NB4 (cell line): Measurements from ENCODE around the gene KIF17.

Source experiments
- CTCF ChIP-seq: IDR thresholded peaks from one replicate; pipeline ENCODE4 v1.5.1; 2012; ENCODE audit warnings: low read depth, low read length
- MAX ChIP-seq: IDR thresholded peaks from 2 replicates; pipeline ENCODE4 v1.6.1; 2011; ENCODE audit warnings: low read depth, low read length
- POLR2A ChIP-seq: IDR thresholded peaks from 2 replicates; pipeline ENCODE4 v1.6.1; 2011; ENCODE audit warnings: mild to moderate bottlenecking; ENCODE audit not compliant: insufficient read length; ENCODE audit errors: extremely low read depth

GRCh38 chr1:20624709-20625108 lies 93.1 kb downstream of the KIF17 start:
- TF ChIP-seq CTCF (no peak), MAX (no peak), POLR2A (no peak)
